Ishikawa (cell line): Measurements from ENCODE around the gene RXRA.

Experiments
- CEBPB ChIP-seq: IDR thresholded peaks from 2 replicates; pipeline ENCODE4 v1.6.1; 2012
- CREB1 ChIP-seq: IDR thresholded peaks from 2 replicates; pipeline ENCODE4 v1.6.1; 2012; ENCODE audit warnings: low read depth
- EGR1 ChIP-seq: IDR thresholded peaks from 2 replicates; pipeline ENCODE4 v1.6.1; 2012
- EP300 ChIP-seq: IDR thresholded peaks from 2 replicates; pipeline ENCODE4 v1.6.1; 2012; ENCODE audit warnings: borderline replicate concordance
- FOXM1 ChIP-seq: IDR thresholded peaks from 2 replicates; pipeline ENCODE4 v1.6.1; 2012; ENCODE audit warnings: low read depth, borderline replicate concordance
- NFIC ChIP-seq: IDR thresholded peaks from 2 replicates; pipeline ENCODE4 v1.6.1; 2012
- RAD21 ChIP-seq: IDR thresholded peaks from 2 replicates; pipeline ENCODE4 v1.6.1; 2012; ENCODE audit warnings: low read depth
- TAF1 ChIP-seq: IDR thresholded peaks from 2 replicates; pipeline ENCODE4 v1.6.1; 2012; ENCODE audit warnings: low read depth, mild to moderate bottlenecking
- TCF12 ChIP-seq: IDR thresholded peaks from 2 replicates; pipeline ENCODE4 v1.6.1; 2012; ENCODE audit warnings: low read depth
- TEAD4 ChIP-seq: IDR thresholded peaks from 2 replicates; pipeline ENCODE4 v1.6.1; 2012
- YY1 ChIP-seq: IDR thresholded peaks from 2 replicates; pipeline ENCODE4 v1.6.1; 2012; ENCODE audit warnings: low read depth
- ZBTB7A ChIP-seq: IDR thresholded peaks from 2 replicates; pipeline ENCODE4 v1.6.1; 2012; ENCODE audit warnings: low read depth
- TF ChIP-seq, protein P1 (sequence below): IDR thresholded peaks from 2 replicates; pipeline ENCODE4 v1.6.1; 2012
- TF ChIP-seq, protein P2 (sequence below): IDR thresholded peaks from 2 replicates; pipeline ENCODE4 v1.6.1; 2012; ENCODE audit warnings: low read depth, mild to moderate bottlenecking
- TF ChIP-seq, protein P3 (sequence below): IDR thresholded peaks from 2 replicates; pipeline ENCODE4 v1.6.1; 2012

The RXRA gene

DNA sequence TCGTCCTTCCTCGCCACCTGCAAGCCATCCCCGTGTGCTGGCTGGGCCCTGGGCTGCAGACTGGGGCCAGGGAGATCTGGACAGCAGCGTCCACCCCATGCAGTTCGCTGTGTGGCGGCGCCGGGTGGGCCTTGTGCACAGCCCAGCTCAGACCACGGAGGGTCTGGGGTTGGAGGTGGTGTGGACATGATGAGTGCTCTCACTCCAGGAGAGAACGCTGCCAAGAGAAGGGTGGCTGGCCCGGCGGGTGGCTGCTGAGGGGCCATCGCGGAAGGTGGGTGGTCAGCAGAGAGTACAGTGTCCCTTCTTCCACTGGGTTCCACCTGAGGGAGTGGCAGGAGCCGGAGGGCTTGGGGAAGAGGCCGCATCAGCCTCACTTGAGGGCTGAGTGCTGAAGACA lies 44.4 kb downstream of the RXRA start:
- TF ChIP-seq EGR1 (no peak), CREB1 (no peak), TEAD4 (no peak), TCF12 (no peak), NFIC (no peak), ZBTB7A (no peak), YY1 (no peak), FOXM1 (no peak), RAD21 (no peak), EP300 (no peak), CEBPB (no peak), TAF1 (no peak)
- TF ChIP-seq, protein P1, sequence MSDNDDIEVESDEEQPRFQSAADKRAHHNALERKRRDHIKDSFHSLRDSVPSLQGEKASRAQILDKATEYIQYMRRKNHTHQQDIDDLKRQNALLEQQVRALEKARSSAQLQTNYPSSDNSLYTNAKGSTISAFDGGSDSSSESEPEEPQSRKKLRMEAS: no peak
- TF ChIP-seq, protein P2, sequence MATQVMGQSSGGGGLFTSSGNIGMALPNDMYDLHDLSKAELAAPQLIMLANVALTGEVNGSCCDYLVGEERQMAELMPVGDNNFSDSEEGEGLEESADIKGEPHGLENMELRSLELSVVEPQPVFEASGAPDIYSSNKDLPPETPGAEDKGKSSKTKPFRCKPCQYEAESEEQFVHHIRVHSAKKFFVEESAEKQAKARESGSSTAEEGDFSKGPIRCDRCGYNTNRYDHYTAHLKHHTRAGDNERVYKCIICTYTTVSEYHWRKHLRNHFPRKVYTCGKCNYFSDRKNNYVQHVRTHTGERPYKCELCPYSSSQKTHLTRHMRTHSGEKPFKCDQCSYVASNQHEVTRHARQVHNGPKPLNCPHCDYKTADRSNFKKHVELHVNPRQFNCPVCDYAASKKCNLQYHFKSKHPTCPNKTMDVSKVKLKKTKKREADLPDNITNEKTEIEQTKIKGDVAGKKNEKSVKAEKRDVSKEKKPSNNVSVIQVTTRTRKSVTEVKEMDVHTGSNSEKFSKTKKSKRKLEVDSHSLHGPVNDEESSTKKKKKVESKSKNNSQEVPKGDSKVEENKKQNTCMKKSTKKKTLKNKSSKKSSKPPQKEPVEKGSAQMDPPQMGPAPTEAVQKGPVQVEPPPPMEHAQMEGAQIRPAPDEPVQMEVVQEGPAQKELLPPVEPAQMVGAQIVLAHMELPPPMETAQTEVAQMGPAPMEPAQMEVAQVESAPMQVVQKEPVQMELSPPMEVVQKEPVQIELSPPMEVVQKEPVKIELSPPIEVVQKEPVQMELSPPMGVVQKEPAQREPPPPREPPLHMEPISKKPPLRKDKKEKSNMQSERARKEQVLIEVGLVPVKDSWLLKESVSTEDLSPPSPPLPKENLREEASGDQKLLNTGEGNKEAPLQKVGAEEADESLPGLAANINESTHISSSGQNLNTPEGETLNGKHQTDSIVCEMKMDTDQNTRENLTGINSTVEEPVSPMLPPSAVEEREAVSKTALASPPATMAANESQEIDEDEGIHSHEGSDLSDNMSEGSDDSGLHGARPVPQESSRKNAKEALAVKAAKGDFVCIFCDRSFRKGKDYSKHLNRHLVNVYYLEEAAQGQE: no peak
- TF ChIP-seq, protein P3, sequence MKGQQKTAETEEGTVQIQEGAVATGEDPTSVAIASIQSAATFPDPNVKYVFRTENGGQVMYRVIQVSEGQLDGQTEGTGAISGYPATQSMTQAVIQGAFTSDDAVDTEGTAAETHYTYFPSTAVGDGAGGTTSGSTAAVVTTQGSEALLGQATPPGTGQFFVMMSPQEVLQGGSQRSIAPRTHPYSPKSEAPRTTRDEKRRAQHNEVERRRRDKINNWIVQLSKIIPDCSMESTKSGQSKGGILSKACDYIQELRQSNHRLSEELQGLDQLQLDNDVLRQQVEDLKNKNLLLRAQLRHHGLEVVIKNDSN: no peak

DNA sequence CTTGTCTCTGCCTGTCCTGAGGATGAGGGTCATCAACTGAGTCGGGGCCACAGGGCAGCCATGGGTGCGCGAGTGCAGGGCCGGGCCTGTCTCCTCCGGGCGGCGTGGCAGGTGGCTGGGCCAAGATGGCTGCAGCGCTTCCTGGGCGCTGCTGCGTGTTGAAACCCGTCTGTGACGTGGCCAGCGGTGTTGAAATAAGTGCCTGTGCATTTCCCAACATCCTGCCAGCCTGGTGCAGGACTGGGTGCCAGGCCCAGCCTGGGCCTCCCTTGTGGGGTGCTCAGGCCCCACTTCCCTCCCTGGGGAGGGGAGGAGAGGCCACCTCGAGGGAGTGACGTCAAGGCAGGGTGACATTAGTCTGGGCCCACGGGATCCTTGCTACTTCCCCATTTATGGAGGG lies 45.5 kb downstream of the RXRA start:
- TF ChIP-seq, protein P3: no peak
- no peak for TF ChIP-seq TCF12
- no peak for TF ChIP-seq CREB1
- no peak for TF ChIP-seq ZBTB7A
- TF ChIP-seq TEAD4: no peak
- no peak for TF ChIP-seq CEBPB
- no peak for TF ChIP-seq FOXM1
- TF ChIP-seq, protein P2: no peak

DNA sequence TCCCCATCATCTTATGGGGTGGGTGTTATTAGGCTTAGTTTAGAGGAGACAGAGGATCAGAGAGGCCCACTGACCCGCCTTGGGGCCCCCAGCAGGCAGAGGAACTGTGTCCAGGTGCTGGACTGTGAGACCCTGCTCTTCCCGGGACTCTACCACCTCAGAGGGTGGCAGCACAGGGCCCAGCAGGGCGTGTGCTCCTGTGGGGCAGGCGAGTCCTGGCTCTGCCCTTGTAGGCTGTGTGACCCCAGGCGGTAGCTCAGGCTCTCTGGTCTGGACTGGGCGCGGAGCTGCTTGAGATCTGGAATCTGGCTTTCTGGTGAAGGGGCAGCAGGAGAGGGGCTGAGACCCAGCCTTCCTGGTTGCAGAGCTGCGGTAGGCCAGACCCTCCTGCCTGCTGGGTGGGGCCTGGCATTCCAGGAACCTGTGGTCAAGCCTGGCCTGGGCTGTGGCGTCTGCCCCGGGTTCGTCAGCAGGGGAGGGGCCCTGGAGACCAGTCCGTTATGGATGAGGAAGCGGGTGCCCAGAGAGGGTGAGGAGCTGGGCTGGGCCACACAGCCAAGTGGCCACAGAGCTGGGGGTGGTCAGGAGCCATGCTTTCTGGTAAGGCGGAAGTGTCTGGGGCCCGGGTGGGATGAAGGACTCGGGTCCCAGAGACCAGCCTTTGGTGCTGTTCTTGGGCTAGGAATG lies 46.5 kb downstream of the RXRA start:
- TF ChIP-seq, protein P3: no peak
- TF ChIP-seq EP300 (no peak), CREB1 (no peak), ZBTB7A (no peak), EGR1 (no peak), TAF1 (no peak), RAD21 (no peak)
- TF ChIP-seq, protein P1: no peak

DNA sequence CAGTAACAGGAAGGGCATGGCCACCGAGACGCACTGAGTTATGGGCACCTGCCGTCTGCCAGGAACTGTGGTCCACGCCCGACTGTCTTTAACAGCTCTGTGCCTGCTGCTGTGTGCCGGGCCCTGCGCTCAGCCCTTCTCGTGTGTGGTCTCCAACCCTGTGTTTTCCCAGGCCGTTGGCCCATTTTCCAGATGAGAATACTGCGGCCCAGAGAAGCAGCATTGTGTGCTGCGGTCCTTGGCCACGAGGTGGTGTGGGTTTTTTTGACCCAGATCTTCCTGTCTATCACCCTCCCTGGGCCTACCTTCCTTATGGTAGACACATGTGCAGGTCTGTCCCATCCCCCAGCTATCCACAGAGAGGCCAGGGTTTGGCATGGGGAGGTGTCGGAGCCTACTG lies 47.0 kb downstream of the RXRA start:
- no peak for TF ChIP-seq YY1
- no peak for TF ChIP-seq TEAD4
- TF ChIP-seq, protein P2: no peak
- no peak for TF ChIP-seq RAD21
- TF ChIP-seq, protein P3: no peak
